GM23248 (cell line): ENCODE measurements around the gene ERMAP. TPM values are rescaled to one million over a fixed set of nuclear protein-coding genes. Genes with fewer than 3 reads are reported as not detected.
"Not testable (repeated sequence)": the region's sequence is repeated elsewhere in the genome, so short reads cannot be mapped to it uniquely, and the experiment has no call there.

ENCODE experiments used
- DNase-seq: peaks from one replicate; pipeline ENCODE4 v3.0.0-alpha.2; 2015
- H2AFZ ChIP-seq: fragments of 200-600 bp; sonication (generic); 2 replicates; pipeline ENCODE4 v1.6.1; 2016; ENCODE audit warnings: antibody characterized with exemption
- H3F3A ChIP-seq: fragments of 200-600 bp; sonication (generic); 2 replicates; pipeline ENCODE4 v1.6.1; 2016; ENCODE audit warnings: mild to moderate bottlenecking, antibody characterized with exemption, mixed run types; ENCODE audit not compliant: insufficient read depth
- H3K27ac ChIP-seq: fragments of 200-600 bp; sonication (generic); 2 replicates; pipeline ENCODE4 v1.5.1; 2016; ENCODE audit warnings: mild to moderate bottlenecking
- H3K27me3 ChIP-seq: fragments of 200-600 bp; sonication (generic); replicated peaks from 2 replicates; pipeline ENCODE4 v1.6.1; 2016; ENCODE audit warnings: mild to moderate bottlenecking; ENCODE audit not compliant: insufficient read depth
- H3K36me3 ChIP-seq: fragments of 200-600 bp; sonication (generic); 2 replicates; pipeline ENCODE4 v1.6.1; 2016; ENCODE audit warnings: low read depth, mild to moderate bottlenecking
- H3K4me1 ChIP-seq: fragments of 200-600 bp; sonication (generic); 2 replicates; pipeline ENCODE4 v1.6.1; 2016; ENCODE audit warnings: mild to moderate bottlenecking; ENCODE audit not compliant: insufficient read depth
- H3K4me2 ChIP-seq: fragments of 200-600 bp; sonication (generic); one replicate; pipeline ENCODE4 v1.6.1; 2016; ENCODE audit warnings: mild to moderate bottlenecking; ENCODE audit not compliant: unreplicated experiment
- H3K4me3 ChIP-seq: fragments of 200-600 bp; sonication (generic); 2 replicates; pipeline ENCODE4 v1.5.1; 2016; ENCODE audit warnings: mild to moderate bottlenecking
- H3K79me2 ChIP-seq: fragments of 200-600 bp; sonication (generic); 2 replicates; pipeline ENCODE4 v1.6.1; 2016; ENCODE audit warnings: mild to moderate bottlenecking; ENCODE audit not compliant: insufficient read depth
- H3K9ac ChIP-seq: fragments of 200-600 bp; sonication (generic); 2 replicates; pipeline ENCODE4 v1.6.1; 2016; ENCODE audit warnings: mild to moderate bottlenecking
- H3K9me2 ChIP-seq: fragments of 200-600 bp; sonication (generic); 2 replicates; pipeline ENCODE4 v1.6.1; 2016; ENCODE audit warnings: mixed run types, mild to moderate bottlenecking, moderate library complexity; ENCODE audit not compliant: insufficient read depth
- H3K9me3 ChIP-seq: fragments of 200-600 bp; sonication (generic); one replicate; pipeline ENCODE4 v1.6.1; 2017; ENCODE audit warnings: low read depth
- H4K20me1 ChIP-seq: fragments of 200-600 bp; sonication (generic); 2 replicates; pipeline ENCODE4 v1.6.0; 2016; ENCODE audit not compliant: insufficient read depth
- EZH2 ChIP-seq: fragments of 200-600 bp; sonication (generic); IDR thresholded peaks from 2 replicates; pipeline ENCODE4 v1.6.1; 2018; ENCODE audit warnings: antibody characterized with exemption, mild to moderate bottlenecking; ENCODE audit not compliant: insufficient read depth, poor library complexity, severe bottlenecking
- EZH2phosphoT487 ChIP-seq: fragments of 200-600 bp; sonication (generic); IDR thresholded peaks from 2 replicates; pipeline ENCODE4 v1.6.1; 2018; ENCODE audit warnings: antibody characterized with exemption, moderate library complexity, mild to moderate bottlenecking, low read depth; ENCODE audit not compliant: insufficient read depth
- WGBS, 2 experiments: methylation state at CpG; one replicate each; pipeline ENCODE4 v1.1.6; 2015 to 2017; ENCODE audit warnings: low lambda C conversion rate in 2 of 2, low coverage in 1 of 2; ENCODE audit errors: missing lambda C conversion rate in 2 of 2; 5-methylcytosine and 5-hydroxymethylcytosine counted together
- in situ Hi-C: fragments of 300-500 bp; cut with MboI; formaldehyde crosslinking; loops from 2 replicates; pipeline ENCODE4 v1.15.0; 2020
- polyA plus RNA-seq: library from polyadenylated mRNA; unstranded; fragments of >200 nt; fragmentation: Nextera tagmentation; extraction: Ambion mirVana; gene quantifications from 2 replicates; pipeline ENCODE4 v1.2.1, GENCODE V29; 2016
- total RNA-seq: library from RNA; depleted of rRNA; stranded (reverse); fragments of >200 nt; shearing (Covaris generic); gene quantifications from 2 replicates; pipeline ENCODE4 v1.2.3, GENCODE V29; 2014

ERMAP gene
- total and polyA plus RNA-seq, 2 experiments from 2014 or later: 7.0 to 18.4 TPM

- DNase-seq: no peak
Measured at GRCh38 chr1:42860339-42861013, 43.6 kb downstream of the ERMAP start.

GRCh38 chr1:42861014-42861399, 44.1 kb downstream of the ERMAP start:
- no peak for TF ChIP-seq EZH2
- no peak for TF ChIP-seq EZH2phosphoT487
- in situ Hi-C loops: no loop called here

More at GRCh38 chr1:42860339-42861013, 43.6 kb downstream of the ERMAP start:
- no peak overlapping the region for H3K9ac ChIP-seq
- H3K9me3 ChIP-seq: no peaks in the 10 kb centered on the region
- WGBS, 2 experiments: 72 to 76% methylated on average over 4 of the region's 4 CpGs
- H4K20me1 ChIP-seq: no peaks in the 10 kb centered on the region
- H2AFZ ChIP-seq: no peak overlapping the region
- no peaks in the 10 kb centered on the region for H3K4me1 ChIP-seq
- no peaks in the 10 kb centered on the region for H3K79me2 ChIP-seq
- no peak overlapping the region for H3K27ac ChIP-seq
- TF ChIP-seq EZH2: no peak
- no peaks in the 10 kb centered on the region for H3F3A ChIP-seq
- in situ Hi-C loops: no loop called here
- no peaks in the 10 kb centered on the region for H3K9me2 ChIP-seq
- H3K4me3 ChIP-seq: no peak overlapping the region
- no peaks in the 10 kb centered on the region for H3K36me3 ChIP-seq
- no peak overlapping the region for H3K4me2 ChIP-seq
- peaks cover 11% of the 10 kb centered on the region for H3K27me3 ChIP-seq

DNA sequence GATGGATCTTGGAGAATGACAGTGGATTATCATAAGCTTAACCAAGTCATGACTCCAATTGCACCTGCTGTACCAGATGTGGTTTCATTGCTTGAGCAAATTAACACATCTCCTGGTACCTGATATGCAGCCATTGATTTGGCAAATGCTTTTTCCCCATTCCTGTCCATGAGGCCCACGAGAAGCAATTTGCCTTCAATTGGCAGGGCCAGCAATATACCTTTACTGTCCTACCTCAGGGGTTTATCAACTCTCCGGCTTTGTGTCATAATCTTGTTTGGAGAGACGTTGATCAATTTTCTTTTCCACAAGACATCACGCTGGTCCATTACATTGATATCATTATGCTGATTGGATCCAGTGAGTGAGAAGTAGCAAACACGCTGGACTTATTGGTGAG, 49.6 kb downstream of the ERMAP start:
- Histone ChIP-seq H3F3A (no peaks in the 10 kb centered on the region), H3K4me3 (no peak overlapping the region), H3K27ac (no peak overlapping the region), H2AFZ (no peak overlapping the region), H3K4me2 (no peak overlapping the region), H4K20me1 (no peaks in the 10 kb centered on the region), H3K9me3 (no peaks in the 10 kb centered on the region), H3K4me1 (no peaks in the 10 kb centered on the region), H3K79me2 (no peaks in the 10 kb centered on the region), H3K36me3 (no peaks in the 10 kb centered on the region), H3K9ac (no peak overlapping the region), H3K9me2 (no peaks in the 10 kb centered on the region), H3K27me3 (peaks cover 15% of the 10 kb centered on the region)
- in situ Hi-C loops: no loop called here
- no peak for DNase-seq
- 35 to 42% methylated on average over 5 of the region's 5 CpGs for WGBS, 2 experiments
- no peak for TF ChIP-seq EZH2
- TF ChIP-seq EZH2phosphoT487: no peak

More at GRCh38 chr1:42861014-42861399, 44.1 kb downstream of the ERMAP start:
- H3F3A ChIP-seq: no peaks in the 10 kb centered on the region
- no peaks in the 10 kb centered on the region for H3K9me3 ChIP-seq
- no peaks in the 10 kb centered on the region for H4K20me1 ChIP-seq
- no peaks in the 10 kb centered on the region for H3K36me3 ChIP-seq
- H3K9ac ChIP-seq: no peak overlapping the region
- no peaks in the 10 kb centered on the region for H3K9me2 ChIP-seq
- no peak for DNase-seq
- no peak overlapping the region for H3K27ac ChIP-seq
- peaks cover 15% of the 10 kb centered on the region for H3K27me3 ChIP-seq
- no peak overlapping the region for H2AFZ ChIP-seq
- H3K4me1 ChIP-seq: no peaks in the 10 kb centered on the region
- H3K79me2 ChIP-seq: no peaks in the 10 kb centered on the region
- no peak overlapping the region for H3K4me3 ChIP-seq
- no peak overlapping the region for H3K4me2 ChIP-seq

DNA sequence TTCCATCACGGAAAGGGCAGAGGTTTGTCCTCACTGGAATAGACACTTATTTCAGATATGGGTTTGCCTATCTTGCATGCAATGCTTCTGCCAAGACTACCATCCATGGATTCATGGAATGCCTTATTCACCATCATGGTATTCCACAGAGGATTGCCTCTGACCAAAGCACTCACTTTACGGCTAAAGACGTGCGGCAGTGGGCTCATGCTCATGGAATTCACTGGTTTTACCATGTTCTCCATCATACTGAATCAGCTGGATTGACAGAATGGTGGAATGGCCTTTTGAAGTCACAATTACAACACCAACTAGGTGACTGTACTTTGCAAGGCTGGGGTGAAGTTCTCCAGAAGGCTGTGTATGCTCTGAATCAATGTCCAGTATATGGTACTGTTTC, 51.5 kb downstream of the ERMAP start:
- 37 to 42% methylated on average over 4 of the region's 4 CpGs for WGBS, 2 experiments
- H3K9ac ChIP-seq, H3K4me3 ChIP-seq, H3K9me3 ChIP-seq, H3K4me1 ChIP-seq, H3K27ac ChIP-seq, H2AFZ ChIP-seq, H3K4me2 ChIP-seq, H3K9me2 ChIP-seq, H3K79me2 ChIP-seq, H3K36me3 ChIP-seq, H3F3A ChIP-seq, in situ Hi-C loops, H4K20me1 ChIP-seq: not testable (repeated sequence)
- peak; percentile 40 for DNase-seq
- peaks cover 15% of the 10 kb centered on the region for H3K27me3 ChIP-seq

- in situ Hi-C loops: not testable (repeated sequence)
Measured at GRCh38 chr1:42869254-42869653, 52.3 kb downstream of the ERMAP start.

GRCh38 chr1:42869751-42870150, 52.8 kb downstream of the ERMAP start:
- H2AFZ ChIP-seq, H3K36me3 ChIP-seq, H3F3A ChIP-seq, H3K79me2 ChIP-seq, in situ Hi-C loops, H3K9me2 ChIP-seq, H3K4me1 ChIP-seq, H3K4me2 ChIP-seq, H3K9me3 ChIP-seq, H3K4me3 ChIP-seq, H3K9ac ChIP-seq, H3K27ac ChIP-seq, H4K20me1 ChIP-seq, DNase-seq: not testable (repeated sequence)
- 4 to 5% methylated on average over 2 of the region's 2 CpGs for WGBS, 2 experiments
- H3K27me3 ChIP-seq: peaks cover 12% of the 10 kb centered on the region

More at GRCh38 chr1:42869254-42869653, 52.3 kb downstream of the ERMAP start:
- not testable (repeated sequence) for H3K9me2 ChIP-seq, H3K4me3 ChIP-seq, H3K9ac ChIP-seq, H3K27ac ChIP-seq, H3K9me3 ChIP-seq, H4K20me1 ChIP-seq, DNase-seq, H3K79me2 ChIP-seq, H3K4me1 ChIP-seq, H3K36me3 ChIP-seq, H3K4me2 ChIP-seq, H2AFZ ChIP-seq, H3F3A ChIP-seq
- peaks cover 15% of the 10 kb centered on the region for H3K27me3 ChIP-seq
- 20 to 33% methylated on average over 2 of the region's 2 CpGs for WGBS, 2 experiments

DNA sequence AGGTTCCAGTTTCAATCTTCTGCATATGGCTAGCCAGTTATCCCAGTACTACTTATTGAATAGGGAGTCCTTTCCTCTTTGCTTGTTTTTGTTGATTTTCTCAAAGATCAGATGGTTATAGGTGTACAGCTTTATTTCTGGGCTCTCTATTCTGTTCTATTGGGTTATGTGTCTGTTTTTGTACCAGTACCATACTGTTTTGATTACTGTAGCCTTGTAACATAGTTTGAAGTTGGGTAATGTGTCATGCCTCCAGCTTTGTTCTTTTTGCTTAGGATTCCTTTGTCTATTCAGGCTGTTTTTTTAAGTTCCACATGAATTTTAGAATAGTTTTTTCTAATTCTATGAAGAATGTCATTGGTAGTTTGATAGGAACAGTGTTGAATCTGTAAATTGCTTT, 56.2 kb downstream of the ERMAP start:
- H3K4me2 ChIP-seq, H3K79me2 ChIP-seq, H3F3A ChIP-seq, H3K4me3 ChIP-seq, H3K36me3 ChIP-seq, H3K9ac ChIP-seq, H2AFZ ChIP-seq, H4K20me1 ChIP-seq, DNase-seq, H3K27ac ChIP-seq, H3K9me3 ChIP-seq, in situ Hi-C loops, H3K9me2 ChIP-seq, H3K4me1 ChIP-seq: not testable (repeated sequence)
- peaks cover 26% of the 10 kb centered on the region for H3K27me3 ChIP-seq
